ENCODE data around the gene QPRT. TPM values are rescaled to one million over a fixed set of nuclear protein-coding genes. Genes with fewer than 3 reads are reported as not detected.
"Not testable (repeated sequence)": the region's sequence is repeated elsewhere in the genome, so short reads cannot be mapped to it uniquely, and the experiment has no call there.

Gene QPRT
- total RNA-seq, 1 donor from 2014 or later, result 92.3 TPM

DNA sequence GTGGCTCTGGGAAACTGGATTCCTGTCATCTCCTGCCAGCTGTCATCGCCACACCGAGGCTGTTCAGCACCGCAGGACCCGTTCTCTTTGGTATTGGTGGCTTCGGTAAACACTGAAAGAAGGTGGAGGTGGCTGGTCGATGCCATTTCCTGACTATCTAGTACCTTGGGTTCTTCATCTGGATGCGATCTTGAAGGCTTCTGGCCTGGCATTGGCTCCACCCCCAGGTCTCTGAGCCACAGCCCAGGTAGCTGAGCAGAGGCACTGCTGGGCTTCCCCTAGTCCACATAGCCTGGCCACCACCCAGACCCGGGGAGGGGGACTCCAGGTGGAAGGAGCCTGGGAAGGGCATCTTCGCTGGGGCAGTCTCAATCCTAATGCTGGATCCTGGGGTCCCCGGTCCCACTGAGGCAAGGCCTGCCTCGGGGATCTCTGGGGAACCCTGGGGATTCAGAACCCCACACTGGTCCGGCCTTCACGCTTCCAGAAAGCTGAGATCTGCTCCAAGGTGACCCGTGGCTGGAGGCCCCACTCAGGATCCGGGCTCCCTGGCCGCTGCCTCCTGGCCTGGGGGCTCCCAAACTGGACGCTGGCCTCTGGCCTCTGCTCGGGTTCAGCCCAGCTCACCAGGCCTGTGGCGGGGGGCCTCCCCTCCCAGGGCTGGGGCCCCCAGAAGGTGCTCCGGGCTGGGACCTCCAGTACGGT, 65.0 kb downstream of the QPRT start:
- no peaks in the 10 kb centered on the region for H3K36me3 Mint-ChIP-seq
- TF ChIP-seq, protein P1, sequence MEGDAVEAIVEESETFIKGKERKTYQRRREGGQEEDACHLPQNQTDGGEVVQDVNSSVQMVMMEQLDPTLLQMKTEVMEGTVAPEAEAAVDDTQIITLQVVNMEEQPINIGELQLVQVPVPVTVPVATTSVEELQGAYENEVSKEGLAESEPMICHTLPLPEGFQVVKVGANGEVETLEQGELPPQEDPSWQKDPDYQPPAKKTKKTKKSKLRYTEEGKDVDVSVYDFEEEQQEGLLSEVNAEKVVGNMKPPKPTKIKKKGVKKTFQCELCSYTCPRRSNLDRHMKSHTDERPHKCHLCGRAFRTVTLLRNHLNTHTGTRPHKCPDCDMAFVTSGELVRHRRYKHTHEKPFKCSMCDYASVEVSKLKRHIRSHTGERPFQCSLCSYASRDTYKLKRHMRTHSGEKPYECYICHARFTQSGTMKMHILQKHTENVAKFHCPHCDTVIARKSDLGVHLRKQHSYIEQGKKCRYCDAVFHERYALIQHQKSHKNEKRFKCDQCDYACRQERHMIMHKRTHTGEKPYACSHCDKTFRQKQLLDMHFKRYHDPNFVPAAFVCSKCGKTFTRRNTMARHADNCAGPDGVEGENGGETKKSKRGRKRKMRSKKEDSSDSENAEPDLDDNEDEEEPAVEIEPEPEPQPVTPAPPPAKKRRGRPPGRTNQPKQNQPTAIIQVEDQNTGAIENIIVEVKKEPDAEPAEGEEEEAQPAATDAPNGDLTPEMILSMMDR (conservative IDR thresholded peaks at IDR 0.05), result no peak
- H3K9me3 Mint-ChIP-seq, result no peaks in the 10 kb centered on the region
- no peak overlapping the region for H3K27ac Mint-ChIP-seq
- DNase-seq (ENCODE audit: extremely low spot score, unreplicated experiment), result no peak
- peaks cover 3% of the 10 kb centered on the region for H3K27me3 Mint-ChIP-seq
- H3K4me3 Mint-ChIP-seq, result no peak overlapping the region
- H3K4me1 Mint-ChIP-seq (ENCODE audit: unreplicated experiment), result no peaks in the 10 kb centered on the region

DNA sequence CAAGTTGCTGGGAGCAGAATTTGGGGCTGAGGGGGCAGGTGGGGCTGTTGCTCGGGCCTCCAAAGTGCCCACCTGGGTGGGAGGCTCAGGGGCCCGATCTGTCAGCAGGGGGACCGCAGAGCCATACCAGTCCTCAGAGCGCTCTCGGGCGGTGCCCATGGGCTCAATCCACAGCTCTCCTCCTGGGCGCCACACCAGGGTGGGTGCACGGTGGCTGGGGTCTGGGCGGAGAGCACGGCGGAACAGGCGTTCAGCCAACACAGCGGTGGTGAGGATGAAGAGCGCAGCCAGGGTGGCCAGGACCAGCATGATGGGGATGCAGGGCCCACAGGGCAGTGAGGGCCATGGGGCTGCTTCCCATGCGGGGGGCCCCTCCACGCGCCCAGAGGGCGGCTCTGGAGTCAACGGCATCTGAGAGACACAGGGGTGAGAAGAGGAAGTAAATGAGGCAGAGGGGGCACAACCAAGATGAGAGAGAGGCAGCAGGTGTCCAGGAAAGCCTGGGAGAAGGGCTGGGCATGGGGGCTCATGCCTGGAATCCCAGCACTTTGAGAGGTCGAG, 65.6 kb downstream of the QPRT start:
- Mint-ChIP-seq H3K4me1 (ENCODE audit: unreplicated experiment) (no peaks in the 10 kb centered on the region), H3K9me3 (no peaks in the 10 kb centered on the region), H3K27ac (no peak overlapping the region), H3K27me3 (peaks cover 3% of the 10 kb centered on the region), H3K4me3 (no peak overlapping the region), H3K36me3 (no peaks in the 10 kb centered on the region)
- no peak for DNase-seq (ENCODE audit: extremely low spot score, unreplicated experiment)
- TF ChIP-seq, protein P1 (conservative IDR thresholded peaks at IDR 0.05), result no peak

DNA sequence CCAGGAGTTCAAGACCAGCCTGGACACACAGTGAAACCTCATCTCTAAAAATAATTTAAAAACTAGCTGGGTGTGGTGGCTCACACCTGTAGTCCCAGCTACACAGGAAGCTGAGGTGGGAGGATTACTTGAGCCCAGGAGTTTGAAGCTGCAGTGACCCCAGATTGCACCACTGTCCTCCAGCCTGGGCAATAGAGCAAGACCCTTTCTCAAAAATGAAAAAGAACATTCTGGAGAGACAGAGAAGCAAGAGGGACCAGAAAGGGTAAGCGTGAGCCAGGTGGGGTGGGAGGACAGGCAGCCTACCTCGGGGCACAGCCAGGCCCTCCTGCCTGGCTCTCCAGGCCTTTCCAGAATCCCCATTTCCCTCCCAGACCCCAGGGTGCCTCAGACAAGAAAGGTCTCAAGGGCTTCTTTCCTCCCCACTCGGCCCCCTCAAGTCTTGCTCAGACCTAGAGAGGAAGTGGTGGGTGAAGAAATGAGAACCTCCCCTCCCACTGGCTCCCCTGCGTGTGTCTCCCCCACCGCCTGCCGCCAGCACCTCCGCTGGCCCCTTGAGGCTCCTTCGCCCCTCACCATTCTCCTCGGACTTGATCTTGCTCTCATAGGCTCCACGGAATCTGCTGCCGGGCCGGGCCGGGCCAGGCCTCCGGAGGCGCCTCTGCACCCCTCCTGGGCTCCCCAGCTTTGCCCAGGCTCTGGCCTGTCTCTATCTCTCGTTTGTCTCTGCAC, 66.3 kb downstream of the QPRT start:
- TF ChIP-seq, protein P1 (conservative IDR thresholded peaks at IDR 0.05), result no peak
- H3K4me1 Mint-ChIP-seq (ENCODE audit: unreplicated experiment), result no peaks in the 10 kb centered on the region
- DNase-seq (ENCODE audit: extremely low spot score, unreplicated experiment), result no peak
- H3K36me3 Mint-ChIP-seq, result no peaks in the 10 kb centered on the region
- H3K9me3 Mint-ChIP-seq, result no peaks in the 10 kb centered on the region
- no peak overlapping the region for H3K4me3 Mint-ChIP-seq
- H3K27me3 Mint-ChIP-seq, result no peaks in the 10 kb centered on the region
- no peak overlapping the region for H3K27ac Mint-ChIP-seq

DNA sequence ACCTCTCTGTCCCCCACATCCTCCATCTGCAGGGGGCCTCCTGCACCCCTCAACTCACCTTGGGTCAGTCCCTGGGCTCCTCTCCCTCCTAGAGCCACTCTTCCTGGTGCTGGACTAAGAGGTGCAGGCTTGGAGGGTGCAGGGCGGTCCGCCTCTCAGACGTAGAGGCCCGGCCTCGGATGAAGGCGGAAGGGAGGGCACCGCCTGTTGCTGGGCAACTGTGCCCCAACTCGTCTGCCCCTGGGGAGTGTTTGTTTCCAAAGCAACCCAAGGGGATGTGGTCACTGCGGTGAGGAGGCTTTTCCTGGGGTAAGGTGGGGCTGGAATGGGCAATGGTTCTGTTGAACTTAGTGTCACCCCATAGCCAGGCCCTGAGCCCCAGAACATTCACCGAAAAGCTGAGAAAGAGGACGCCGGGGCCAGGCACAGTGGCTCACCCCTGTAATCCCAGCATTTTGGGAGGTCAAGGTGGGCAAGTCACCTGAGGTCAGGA, 66.9 kb downstream of the QPRT start, which contains the start of gene C16orf54:
C16orf54 (minus strand) TSS at position 138 of the 493 bp plus-strand sequence. CDS start 1,039 bp downstream, outside the sequence.
- Mint-ChIP-seq H3K4me1 (ENCODE audit: unreplicated experiment) (no peaks in the 10 kb centered on the region), H3K36me3 (no peaks in the 10 kb centered on the region), H3K9me3 (no peaks in the 10 kb centered on the region), H3K27ac (no peak within 1 kb of the TSS), H3K4me3 (no peak within 1 kb of the TSS), H3K27me3 (no peaks in the 10 kb centered on the region)
- TF ChIP-seq, protein P1 (conservative IDR thresholded peaks at IDR 0.05), result no peak
- DNase-seq (ENCODE audit: extremely low spot score, unreplicated experiment), result no peak

DNA sequence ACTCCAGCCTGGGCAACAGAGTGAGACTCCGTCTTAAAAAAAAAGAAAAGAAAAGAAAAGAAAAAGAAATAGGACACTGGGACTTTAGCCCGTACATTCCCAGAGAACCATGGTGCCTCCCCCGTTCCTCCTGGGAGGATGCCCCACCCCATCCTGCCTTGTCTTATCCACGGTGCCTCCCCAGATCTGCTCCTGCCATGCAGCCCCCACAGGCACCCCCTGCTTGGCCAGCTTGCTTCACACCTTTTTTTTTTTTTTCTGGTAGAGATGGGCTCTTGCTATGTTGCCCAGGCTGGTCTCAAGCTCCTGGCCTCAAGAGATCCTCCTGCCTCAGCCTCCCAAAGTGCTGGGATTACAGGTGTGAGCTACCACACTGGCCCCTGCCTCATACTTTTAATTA, 67.5 kb downstream of the QPRT start:
- not testable (repeated sequence) for DNase-seq (ENCODE audit: extremely low spot score, unreplicated experiment); H3K27me3 Mint-ChIP-seq; H3K9me3 Mint-ChIP-seq; H3K4me1 Mint-ChIP-seq (ENCODE audit: unreplicated experiment); H3K4me3 Mint-ChIP-seq; H3K27ac Mint-ChIP-seq; H3K36me3 Mint-ChIP-seq

Other genes with a start within 250 kb of the QPRT start
- gene BOLA2, start 224.8 kb upstream of the QPRT start, total RNA-seq (ENCODE audit: low replicate concordance), result 2.5 and 6.0 TPM in 2 replicates
- 32.9 and 39.6 TPM in 2 replicates for gene SLX1B, start 224.6 kb upstream of the QPRT start, total RNA-seq (ENCODE audit: low replicate concordance)
- 3.5 and 3.6 TPM in 2 replicates for gene SULT1A4, start 219.3 kb upstream of the QPRT start, total RNA-seq (ENCODE audit: low replicate concordance)
- 40.1 and 50.2 TPM in 2 replicates for gene NPIPB12, start 172.8 kb upstream of the QPRT start, total RNA-seq (ENCODE audit: low replicate concordance)
- gene SPN, start 15.9 kb upstream of the QPRT start, total RNA-seq (ENCODE audit: low replicate concordance), result 0.14 and 0.31 TPM in 2 replicates
- gene C16orf54, start 66.8 kb downstream of the QPRT start, total RNA-seq (ENCODE audit: low replicate concordance), result 2.1 and 3.3 TPM in 2 replicates
- 0.85 and 1.5 TPM in 2 replicates for gene ZG16, start 99.1 kb downstream of the QPRT start, total RNA-seq (ENCODE audit: low replicate concordance)
- 54.8 and 112 TPM in 2 replicates for gene KIF22, start 111.6 kb downstream of the QPRT start, total RNA-seq (ENCODE audit: low replicate concordance)
- 207 and 294 TPM in 2 replicates for gene MAZ, start 127.3 kb downstream of the QPRT start, total RNA-seq (ENCODE audit: low replicate concordance)
- gene PRRT2, start 133.0 kb downstream of the QPRT start, total RNA-seq (ENCODE audit: low replicate concordance), result 1.4 and 15.1 TPM in 2 replicates
- 25.5 and 33.5 TPM in 2 replicates for gene PAGR1, start 137.0 kb downstream of the QPRT start, total RNA-seq (ENCODE audit: low replicate concordance)
- 27.4 and 46.3 TPM in 2 replicates for gene MVP, start 141.3 kb downstream of the QPRT start, total RNA-seq (ENCODE audit: low replicate concordance)
- 58.0 and 73.3 TPM in 2 replicates for gene CDIPT, start 184.0 kb downstream of the QPRT start, total RNA-seq (ENCODE audit: low replicate concordance)
- 19.3 and 19.4 TPM in 2 replicates for gene SEZ6L2, start 220.4 kb downstream of the QPRT start, total RNA-seq (ENCODE audit: low replicate concordance)
- 7.8 TPM in 2 replicates for gene ASPHD1, start 221.3 kb downstream of the QPRT start, total RNA-seq (ENCODE audit: low replicate concordance)
- 17.9 and 20.6 TPM in 2 replicates for gene KCTD13, start 247.0 kb downstream of the QPRT start, total RNA-seq (ENCODE audit: low replicate concordance)

Measured in type B pancreatic cell (in vitro differentiated cells).